Parathyroid adenoma (tissue), 2 donors: ENCODE results near the gene BDKRB2.

Experiments used
- H2AFZ ChIP-seq: fragments of 300-600 bp; sonication (generic); one replicate; pipeline ENCODE4 v1.7.0; 2017; ENCODE audit warnings: antibody characterized with exemption, mild to moderate bottlenecking
- H3K27ac ChIP-seq: fragments of 300-600 bp; sonication (generic); one replicate; pipeline ENCODE4 v1.7.0; 2017
- H3K27me3 ChIP-seq: fragments of 300-600 bp; sonication (generic); one replicate; pipeline ENCODE4 v1.7.0; 2017; ENCODE audit warnings: low read length; ENCODE audit not compliant: control insufficient read depth, insufficient read depth
- H3K36me3 ChIP-seq: fragments of 300-600 bp; sonication (generic); one replicate; pipeline ENCODE4 v1.7.0; 2017; ENCODE audit warnings: low read length; ENCODE audit not compliant: control insufficient read depth, insufficient read depth
- H3K4me1 ChIP-seq: fragments of 300-600 bp; sonication (generic); one replicate; pipeline ENCODE4 v1.7.0; 2017; ENCODE audit warnings: control low read depth
- H3K4me2 ChIP-seq: fragments of 300-600 bp; sonication (generic); one replicate; pipeline ENCODE4 v1.7.0; 2017; ENCODE audit warnings: low read length
- H3K4me3 ChIP-seq: fragments of 300-600 bp; sonication (generic); one replicate; pipeline ENCODE4 v1.7.0; 2017; ENCODE audit warnings: low read depth, low read length
- H3K79me2 ChIP-seq: fragments of 300-600 bp; sonication (generic); one replicate; pipeline ENCODE4 v1.7.0; 2017; ENCODE audit warnings: control low read depth
- H3K9ac ChIP-seq: fragments of 300-600 bp; sonication (generic); one replicate; pipeline ENCODE4 v1.7.0; 2017; ENCODE audit warnings: mild to moderate bottlenecking
- H3K9me3 ChIP-seq: fragments of 300-600 bp; sonication (generic); one replicate; pipeline ENCODE4 v1.7.0; 2017; ENCODE audit warnings: low read length; ENCODE audit not compliant: control insufficient read depth
- CTCF ChIP-seq: fragments of 300-600 bp; sonication (generic); IDR thresholded peaks from one replicate; pipeline ENCODE4 v1.7.0; 2017; ENCODE audit warnings: antibody characterized with exemption, mild to moderate bottlenecking
- donor health status: primary hyperparathyroidism.

BDKRB2 gene

GRCh38 chr14:96160076-96160912 lies 44.3 kb upstream of the BDKRB2 start:
- H3K9me3 ChIP-seq, result no peaks in the 10 kb centered on the region
- H3K27me3 ChIP-seq, result no peaks in the 10 kb centered on the region
- no peaks in the 10 kb centered on the region for H3K79me2 ChIP-seq
- no peak for TF ChIP-seq CTCF
- H3K4me1 ChIP-seq, result no peaks in the 10 kb centered on the region
- H3K4me3 ChIP-seq, result no peak overlapping the region
- H3K9ac ChIP-seq, result no peak overlapping the region
- no peak overlapping the region for H2AFZ ChIP-seq
- no peaks in the 10 kb centered on the region for H3K36me3 ChIP-seq
- H3K4me2 ChIP-seq, result no peak overlapping the region
- H3K27ac ChIP-seq, result no peak overlapping the region

GRCh38 chr14:96160913-96161310 lies 43.7 kb upstream of the BDKRB2 start:
- H3K9ac ChIP-seq, result no peak overlapping the region
- H3K27me3 ChIP-seq, result no peaks in the 10 kb centered on the region
- no peaks in the 10 kb centered on the region for H3K79me2 ChIP-seq
- H3K9me3 ChIP-seq, result no peaks in the 10 kb centered on the region
- no peaks in the 10 kb centered on the region for H3K4me1 ChIP-seq
- H3K4me2 ChIP-seq, result no peak overlapping the region
- no peak overlapping the region for H2AFZ ChIP-seq
- no peak overlapping the region for H3K27ac ChIP-seq
- no peak overlapping the region for H3K4me3 ChIP-seq
- TF ChIP-seq CTCF, result no peak
- H3K36me3 ChIP-seq, result no peaks in the 10 kb centered on the region

- Histone ChIP-seq H3K4me1 (no peaks in the 10 kb centered on the region), H3K36me3 (no peaks in the 10 kb centered on the region), H3K4me3 (no peak overlapping the region), H2AFZ (no peak overlapping the region), H3K79me2 (no peaks in the 10 kb centered on the region), H3K4me2 (no peak overlapping the region), H3K27ac (no peak overlapping the region), H3K9me3 (no peaks in the 10 kb centered on the region), H3K9ac (no peak overlapping the region), H3K27me3 (no peaks in the 10 kb centered on the region)
- no peak for TF ChIP-seq CTCF
These were observed 43.0 kb upstream of the BDKRB2 start for GRCh38 chr14:96161636-96162035.

GRCh38 chr14:96162265-96162664 lies 42.4 kb upstream of the BDKRB2 start:
- H3K9me3 ChIP-seq, result no peaks in the 10 kb centered on the region
- H3K9ac ChIP-seq, result no peak overlapping the region
- H3K36me3 ChIP-seq, result no peaks in the 10 kb centered on the region
- no peaks in the 10 kb centered on the region for H3K4me1 ChIP-seq
- no peak overlapping the region for H2AFZ ChIP-seq
- H3K4me2 ChIP-seq, result no peak overlapping the region
- no peak overlapping the region for H3K4me3 ChIP-seq
- no peak overlapping the region for H3K27ac ChIP-seq
- no peak for TF ChIP-seq CTCF
- H3K79me2 ChIP-seq, result no peaks in the 10 kb centered on the region
- no peaks in the 10 kb centered on the region for H3K27me3 ChIP-seq

- Histone ChIP-seq H3K9me3 (no peaks in the 10 kb centered on the region), H3K4me3 (no peak overlapping the region), H3K79me2 (no peaks in the 10 kb centered on the region), H2AFZ (no peak overlapping the region), H3K27ac (no peak overlapping the region), H3K36me3 (no peaks in the 10 kb centered on the region), H3K4me2 (no peak overlapping the region), H3K9ac (no peak overlapping the region), H3K4me1 (no peaks in the 10 kb centered on the region), H3K27me3 (no peaks in the 10 kb centered on the region)
- TF ChIP-seq CTCF, result no peak
These were observed 41.9 kb upstream of the BDKRB2 start for GRCh38 chr14:96162741-96163140.
